H1 (cell line): ENCODE data around the gene CXCL6. TPM values are rescaled to one million over a fixed set of nuclear protein-coding genes. Genes with fewer than 3 reads are reported as not detected.

Experiments
- ASH2L ChIP-seq: fragments of 200-600, 300-600 bp; sonication (generic); IDR thresholded peaks from one replicate; pipeline ENCODE4 v1.7.1; 2017; ENCODE audit warnings: low read length
- BRCA1 ChIP-seq: IDR thresholded peaks from 2 replicates; pipeline ENCODE4 v1.6.1; 2012; ENCODE audit warnings: low read depth, low read length, improper control_type of control experiment
- CBX8 ChIP-seq: fragments of 300-800, 300-1000 bp; sonication (generic); IDR thresholded peaks from 2 replicates; pipeline ENCODE4 v1.7.1; 2016; ENCODE audit warnings: low read depth, low read length, borderline replicate concordance
- CHD1 ChIP-seq: IDR thresholded peaks from 2 replicates; pipeline ENCODE4 v1.6.1; 2012; ENCODE audit warnings: low read depth, low read length, improper control_type of control experiment
- E2F6 ChIP-seq: IDR thresholded peaks from 2 replicates; pipeline ENCODE4 v1.6.1; 2012; ENCODE audit warnings: inconsistent platforms
- KDM1A ChIP-seq: fragments of 200-600, 300-600 bp; sonication (generic); IDR thresholded peaks from 2 replicates; pipeline ENCODE4 v1.7.1; 2016; ENCODE audit warnings: mild to moderate bottlenecking, low read length, borderline replicate concordance
- SIN3A ChIP-seq, 2 experiments: IDR thresholded peaks in 1 of 2; conservative IDR thresholded peaks in 1 of 2; 2 replicates each; pipeline ENCODE4 v1.6.1; 2011 to 2012; ENCODE audit warnings: low read length in 2 of 2, improper control_type of control experiment in 1 of 2, low read depth in 1 of 2, mild to moderate bottlenecking in 1 of 2
- SIRT6 ChIP-seq: IDR thresholded peaks from one replicate; pipeline ENCODE4 v1.7.1; 2012; ENCODE audit warnings: low read length, inconsistent platforms
- SP1 ChIP-seq: IDR thresholded peaks from 2 replicates; pipeline ENCODE4 v1.6.1; 2011; ENCODE audit warnings: low read depth, low read length
- TBP ChIP-seq: IDR thresholded peaks from 2 replicates; pipeline ENCODE4 v1.6.1; 2011; ENCODE audit warnings: low read depth, low read length, improper control_type of control experiment
- ZNF274 ChIP-seq: IDR thresholded peaks from 2 replicates; pipeline ENCODE4 v1.7.0; 2012; ENCODE audit warnings: low read length, borderline replicate concordance; ENCODE audit errors: extremely low read depth
- polyA plus RNA-seq, 7 experiments: library from polyadenylated mRNA; depleted of rRNA in 3 of 7; stranded (reverse) in 5 of 7; unstranded in 2 of 7; fragments of >200 nt in 5 of 7; fragments of 200-250 nt in 2 of 7; gene quantifications; 1 replicate in 5 of 7; 2 replicates in 1 of 7; 4 replicates in 1 of 7; pipeline versions ENCODE4 v1.2.1 to v1.2.3, GENCODE V29; 2011 to 2013; ENCODE audit warnings: missing spikeins in 2 of 7, mixed read lengths in 2 of 7
- total RNA-seq: library from RNA; stranded (reverse); fragmentation: NEBNext Ultra II Directional; extraction: Animal tissue kit (Norgen Biotek cat#: 25700); gene quantifications from 2 replicates; pipeline ENCODE4 v1.2.1, GENCODE V29; 2021
- TF ChIP-seq, protein P1 (sequence below): fragments of 300-600 bp; sonication (generic); IDR thresholded peaks from 2 replicates; pipeline ENCODE4 v1.7.1; 2012; ENCODE audit warnings: low read length, moderate library complexity, mild to moderate bottlenecking, inconsistent platforms; ENCODE audit not compliant: insufficient replicate concordance

The CXCL6 gene
- total and polyA plus RNA-seq, 2 of the 8 experiments (the other 6 are each of a cell fraction or from before 2014, with no cell fraction given): 6.3 to 8.0 TPM

- TF ChIP-seq, protein P1, sequence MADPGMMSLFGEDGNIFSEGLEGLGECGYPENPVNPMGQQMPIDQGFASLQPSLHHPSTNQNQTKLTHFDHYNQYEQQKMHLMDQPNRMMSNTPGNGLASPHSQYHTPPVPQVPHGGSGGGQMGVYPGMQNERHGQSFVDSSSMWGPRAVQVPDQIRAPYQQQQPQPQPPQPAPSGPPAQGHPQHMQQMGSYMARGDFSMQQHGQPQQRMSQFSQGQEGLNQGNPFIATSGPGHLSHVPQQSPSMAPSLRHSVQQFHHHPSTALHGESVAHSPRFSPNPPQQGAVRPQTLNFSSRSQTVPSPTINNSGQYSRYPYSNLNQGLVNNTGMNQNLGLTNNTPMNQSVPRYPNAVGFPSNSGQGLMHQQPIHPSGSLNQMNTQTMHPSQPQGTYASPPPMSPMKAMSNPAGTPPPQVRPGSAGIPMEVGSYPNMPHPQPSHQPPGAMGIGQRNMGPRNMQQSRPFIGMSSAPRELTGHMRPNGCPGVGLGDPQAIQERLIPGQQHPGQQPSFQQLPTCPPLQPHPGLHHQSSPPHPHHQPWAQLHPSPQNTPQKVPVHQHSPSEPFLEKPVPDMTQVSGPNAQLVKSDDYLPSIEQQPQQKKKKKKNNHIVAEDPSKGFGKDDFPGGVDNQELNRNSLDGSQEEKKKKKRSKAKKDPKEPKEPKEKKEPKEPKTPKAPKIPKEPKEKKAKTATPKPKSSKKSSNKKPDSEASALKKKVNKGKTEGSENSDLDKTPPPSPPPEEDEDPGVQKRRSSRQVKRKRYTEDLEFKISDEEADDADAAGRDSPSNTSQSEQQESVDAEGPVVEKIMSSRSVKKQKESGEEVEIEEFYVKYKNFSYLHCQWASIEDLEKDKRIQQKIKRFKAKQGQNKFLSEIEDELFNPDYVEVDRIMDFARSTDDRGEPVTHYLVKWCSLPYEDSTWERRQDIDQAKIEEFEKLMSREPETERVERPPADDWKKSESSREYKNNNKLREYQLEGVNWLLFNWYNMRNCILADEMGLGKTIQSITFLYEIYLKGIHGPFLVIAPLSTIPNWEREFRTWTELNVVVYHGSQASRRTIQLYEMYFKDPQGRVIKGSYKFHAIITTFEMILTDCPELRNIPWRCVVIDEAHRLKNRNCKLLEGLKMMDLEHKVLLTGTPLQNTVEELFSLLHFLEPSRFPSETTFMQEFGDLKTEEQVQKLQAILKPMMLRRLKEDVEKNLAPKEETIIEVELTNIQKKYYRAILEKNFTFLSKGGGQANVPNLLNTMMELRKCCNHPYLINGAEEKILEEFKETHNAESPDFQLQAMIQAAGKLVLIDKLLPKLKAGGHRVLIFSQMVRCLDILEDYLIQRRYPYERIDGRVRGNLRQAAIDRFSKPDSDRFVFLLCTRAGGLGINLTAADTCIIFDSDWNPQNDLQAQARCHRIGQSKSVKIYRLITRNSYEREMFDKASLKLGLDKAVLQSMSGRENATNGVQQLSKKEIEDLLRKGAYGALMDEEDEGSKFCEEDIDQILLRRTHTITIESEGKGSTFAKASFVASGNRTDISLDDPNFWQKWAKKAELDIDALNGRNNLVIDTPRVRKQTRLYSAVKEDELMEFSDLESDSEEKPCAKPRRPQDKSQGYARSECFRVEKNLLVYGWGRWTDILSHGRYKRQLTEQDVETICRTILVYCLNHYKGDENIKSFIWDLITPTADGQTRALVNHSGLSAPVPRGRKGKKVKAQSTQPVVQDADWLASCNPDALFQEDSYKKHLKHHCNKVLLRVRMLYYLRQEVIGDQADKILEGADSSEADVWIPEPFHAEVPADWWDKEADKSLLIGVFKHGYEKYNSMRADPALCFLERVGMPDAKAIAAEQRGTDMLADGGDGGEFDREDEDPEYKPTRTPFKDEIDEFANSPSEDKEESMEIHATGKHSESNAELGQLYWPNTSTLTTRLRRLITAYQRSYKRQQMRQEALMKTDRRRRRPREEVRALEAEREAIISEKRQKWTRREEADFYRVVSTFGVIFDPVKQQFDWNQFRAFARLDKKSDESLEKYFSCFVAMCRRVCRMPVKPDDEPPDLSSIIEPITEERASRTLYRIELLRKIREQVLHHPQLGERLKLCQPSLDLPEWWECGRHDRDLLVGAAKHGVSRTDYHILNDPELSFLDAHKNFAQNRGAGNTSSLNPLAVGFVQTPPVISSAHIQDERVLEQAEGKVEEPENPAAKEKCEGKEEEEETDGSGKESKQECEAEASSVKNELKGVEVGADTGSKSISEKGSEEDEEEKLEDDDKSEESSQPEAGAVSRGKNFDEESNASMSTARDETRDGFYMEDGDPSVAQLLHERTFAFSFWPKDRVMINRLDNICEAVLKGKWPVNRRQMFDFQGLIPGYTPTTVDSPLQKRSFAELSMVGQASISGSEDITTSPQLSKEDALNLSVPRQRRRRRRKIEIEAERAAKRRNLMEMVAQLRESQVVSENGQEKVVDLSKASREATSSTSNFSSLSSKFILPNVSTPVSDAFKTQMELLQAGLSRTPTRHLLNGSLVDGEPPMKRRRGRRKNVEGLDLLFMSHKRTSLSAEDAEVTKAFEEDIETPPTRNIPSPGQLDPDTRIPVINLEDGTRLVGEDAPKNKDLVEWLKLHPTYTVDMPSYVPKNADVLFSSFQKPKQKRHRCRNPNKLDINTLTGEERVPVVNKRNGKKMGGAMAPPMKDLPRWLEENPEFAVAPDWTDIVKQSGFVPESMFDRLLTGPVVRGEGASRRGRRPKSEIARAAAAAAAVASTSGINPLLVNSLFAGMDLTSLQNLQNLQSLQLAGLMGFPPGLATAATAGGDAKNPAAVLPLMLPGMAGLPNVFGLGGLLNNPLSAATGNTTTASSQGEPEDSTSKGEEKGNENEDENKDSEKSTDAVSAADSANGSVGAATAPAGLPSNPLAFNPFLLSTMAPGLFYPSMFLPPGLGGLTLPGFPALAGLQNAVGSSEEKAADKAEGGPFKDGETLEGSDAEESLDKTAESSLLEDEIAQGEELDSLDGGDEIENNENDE: no peak
- TF ChIP-seq CHD1 (no peak), SIRT6 (no peak), CBX8 (no peak), ZNF274 (no peak), E2F6 (no peak), TBP (no peak), ASH2L (no peak), BRCA1 (no peak), SIN3A (conservative IDR thresholded peaks at IDR 0.05 in 1 of 2, IDR thresholded peaks at IDR 0.05 in 1 of 2; ENCODE audit: low read depth in 1 of 2, low read length in 2 of 2) (no peak), SP1 (no peak), KDM1A (no peak)
These were observed 15.2 kb upstream of the CXCL6 start (continued) for GRCh38 chr4:73821325-73821724.
